NB4 (cell line): ENCODE data around the gene BTNL8.
"Not testable (repeated sequence)": the region's sequence is repeated elsewhere in the genome, so short reads cannot be mapped to it uniquely, and the experiment has no call there.

Source experiments
- DNase-seq: peaks from one replicate; pipeline ENCODE4 v3.0.0; 2010; ENCODE audit warnings: low read depth
- H3K4me3 ChIP-seq: one replicate; pipeline ENCODE4 v1.5.1; 2011; ENCODE audit warnings: mild to moderate bottlenecking, low read depth, low read length, moderate library complexity
- CTCF ChIP-seq: IDR thresholded peaks from one replicate; pipeline ENCODE4 v1.5.1; 2012; ENCODE audit warnings: low read depth, low read length
- MYC ChIP-seq: IDR thresholded peaks from 2 replicates; pipeline ENCODE4 v1.6.1; 2011; ENCODE audit warnings: low read depth, low read length
- POLR2A ChIP-seq: IDR thresholded peaks from 2 replicates; pipeline ENCODE4 v1.6.1; 2011; ENCODE audit warnings: mild to moderate bottlenecking; ENCODE audit not compliant: insufficient read length; ENCODE audit errors: extremely low read depth
- TF ChIP-seq, protein P1 (sequence below): IDR thresholded peaks from 2 replicates; pipeline ENCODE4 v1.6.1; 2011; ENCODE audit warnings: low read depth, low read length

Gene BTNL8

DNA sequence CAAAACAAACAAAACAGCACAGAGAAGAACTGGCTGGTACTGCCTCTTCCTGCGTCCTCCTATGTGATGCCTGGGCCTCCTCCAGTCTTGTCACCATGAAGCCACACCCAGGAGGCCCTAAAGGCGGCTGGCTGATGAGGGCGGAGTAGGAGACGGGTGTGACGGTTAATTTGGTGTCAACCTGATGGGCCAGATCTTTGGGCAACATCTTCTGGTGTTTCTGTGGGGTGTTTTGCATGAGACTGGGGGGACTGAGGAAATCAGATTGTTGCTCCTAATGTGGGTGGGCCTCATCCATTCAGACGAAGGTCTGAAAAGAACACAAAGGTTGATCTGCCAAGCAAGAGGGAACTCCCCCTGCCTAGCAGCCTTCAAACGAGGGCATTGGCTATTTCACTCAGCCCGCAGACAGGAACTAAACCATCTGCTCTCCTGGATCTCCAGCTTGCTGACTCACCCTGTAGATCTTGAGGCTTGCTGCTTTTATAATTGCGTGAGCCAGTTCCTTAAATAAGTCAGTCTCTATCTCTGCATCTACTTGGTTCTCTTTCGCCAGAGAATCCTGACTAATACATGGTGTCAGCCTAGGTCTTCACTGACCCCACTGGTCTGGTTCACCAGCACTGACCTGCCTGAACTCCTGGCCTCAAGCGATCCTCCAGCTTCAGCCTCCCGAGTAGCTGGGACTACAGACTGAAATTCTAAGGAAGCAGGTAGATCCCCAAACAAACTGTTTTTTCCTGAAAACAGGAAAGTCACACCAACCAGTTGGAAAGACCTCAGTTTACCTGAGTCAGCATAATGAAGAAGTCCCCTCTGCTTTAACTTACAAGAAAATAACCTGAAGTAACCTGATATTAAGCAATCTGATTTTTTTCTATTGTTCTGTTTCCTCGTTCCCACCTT, 25.1 kb upstream of the BTNL8 start:
- H3K4me3 ChIP-seq: no peak overlapping the region
- TF ChIP-seq POLR2A: no peak
- TF ChIP-seq, protein P1, sequence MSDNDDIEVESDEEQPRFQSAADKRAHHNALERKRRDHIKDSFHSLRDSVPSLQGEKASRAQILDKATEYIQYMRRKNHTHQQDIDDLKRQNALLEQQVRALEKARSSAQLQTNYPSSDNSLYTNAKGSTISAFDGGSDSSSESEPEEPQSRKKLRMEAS: 0 out of 2 replicates have a peak, but pooled peaks have one; percentile 9
- DNase-seq: peak; percentile 92

- H3K4me3 ChIP-seq: no peak overlapping the region
- DNase-seq: no peak
- TF ChIP-seq, protein P1: no peak
- TF ChIP-seq CTCF (no peak), POLR2A (no peak), MYC (no peak)
Observed at GRCh38 chr5:180874804-180875582, 24.0 kb upstream of the BTNL8 start.

DNA sequence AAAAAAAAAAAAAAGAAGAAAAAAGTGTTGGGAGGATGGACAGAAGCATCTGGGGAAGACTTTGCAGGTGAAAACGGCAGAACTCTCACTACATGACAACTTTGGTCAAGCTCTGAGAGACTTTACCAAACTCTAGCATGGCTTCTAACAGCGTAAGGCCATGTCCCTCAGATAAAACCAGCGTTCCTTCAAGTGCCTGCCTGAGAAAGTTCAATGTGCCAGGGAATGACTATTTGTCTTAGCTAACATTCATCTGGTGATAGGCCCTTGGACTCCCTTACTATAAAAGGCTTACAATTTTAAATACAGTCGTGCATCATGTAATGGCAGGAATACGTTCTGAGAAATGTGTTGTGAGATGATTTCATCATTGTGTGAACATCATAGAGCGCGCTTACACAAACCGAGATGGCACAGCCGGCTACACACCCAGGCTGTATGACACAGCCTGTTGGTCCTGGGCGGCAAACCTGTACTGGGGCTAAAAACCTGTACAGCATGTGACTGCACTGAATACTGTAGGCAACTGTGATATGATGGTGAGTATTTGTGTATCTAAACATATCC, 23.0 kb upstream of the BTNL8 start:
- DNase-seq: no peak
- H3K4me3 ChIP-seq: no peak overlapping the region
- TF ChIP-seq POLR2A (no peak), CTCF (no peak), MYC (no peak)
- TF ChIP-seq, protein P1: no peak

DNA sequence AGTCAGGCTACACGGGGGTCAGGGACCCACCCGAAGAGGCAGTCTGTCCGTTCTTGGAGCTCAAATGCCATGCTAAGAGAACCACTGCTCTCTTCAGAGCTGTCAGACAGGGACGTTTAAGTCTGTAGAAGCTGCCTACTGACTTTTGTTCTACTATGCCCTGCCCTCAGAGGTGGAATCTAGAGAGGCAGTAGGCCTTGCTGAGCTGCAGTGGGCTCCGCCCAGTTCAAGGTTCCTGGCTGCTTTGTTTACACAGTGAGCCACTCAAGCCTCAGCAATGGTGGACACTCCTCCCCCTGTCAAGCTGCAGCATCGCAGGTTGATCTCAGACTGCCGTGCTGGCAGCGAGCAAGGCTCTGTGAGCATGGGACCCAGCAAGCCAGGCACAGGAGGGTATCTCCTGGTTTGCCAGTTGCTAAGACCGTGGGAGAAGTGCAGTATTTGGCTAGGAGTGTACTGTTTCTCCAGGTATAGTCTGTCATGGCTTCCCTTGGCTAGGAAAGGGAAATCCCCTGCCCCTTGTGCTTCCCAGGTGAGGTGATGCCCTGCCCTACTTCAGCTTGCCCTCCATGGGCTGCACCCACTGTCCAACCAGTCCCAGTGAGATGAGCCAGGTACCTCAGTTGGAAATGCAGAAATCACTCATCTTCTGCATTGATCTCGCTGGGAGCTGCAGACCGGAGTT, 13.0 kb upstream of the BTNL8 start:
- not testable (repeated sequence) for H3K4me3 ChIP-seq, DNase-seq

DNA sequence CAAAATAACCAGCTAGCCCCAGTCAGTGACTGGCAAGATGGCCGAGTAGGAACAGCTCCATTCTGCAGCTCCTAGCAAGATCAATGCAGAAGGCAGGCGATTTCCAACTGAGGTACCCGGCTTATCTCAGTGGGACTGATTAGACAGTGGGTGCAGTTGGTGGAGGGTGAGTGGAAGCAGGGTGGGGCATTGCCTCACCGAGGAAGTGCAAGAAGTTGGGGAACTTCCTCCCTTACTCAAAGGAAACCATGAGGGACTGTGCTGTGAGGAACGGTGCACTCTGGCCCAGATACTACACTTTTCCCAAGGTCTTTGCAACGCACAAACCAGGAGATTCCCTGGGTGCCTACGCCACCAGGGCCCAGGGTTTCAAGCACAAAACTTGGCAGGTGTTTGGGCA, 9.6 kb upstream of the BTNL8 start:
- no peak for DNase-seq
- TF ChIP-seq, protein P1: no peak
- TF ChIP-seq CTCF (no peak), MYC (no peak), POLR2A (no peak)
- H3K4me3 ChIP-seq: no peak overlapping the region

GRCh38 chr5:180895330-180895729, 3.6 kb upstream of the BTNL8 start:
- not testable (repeated sequence) for H3K4me3 ChIP-seq

GRCh38 chr5:180900178-180900577, 1.2 kb downstream of the BTNL8 start:
- DNase-seq: no peak
- no peak overlapping the region for H3K4me3 ChIP-seq
- TF ChIP-seq POLR2A (no peak), CTCF (no peak), MYC (no peak)
- TF ChIP-seq, protein P1: no peak

More at GRCh38 chr5:180895330-180895729, 3.6 kb upstream of the BTNL8 start:
- not testable (repeated sequence) for DNase-seq
